C4-2B (cell line): Measurements from ENCODE around the gene ETNK1.
A peak's percentile ranks its signal among the peaks of the same experiment; 100 is the strongest.

Experiments
- H3K27ac ChIP-seq: fragments of 450-650 bp; 2 replicates; pipeline ENCODE4 v1.5.1; 2017
- CTCF ChIP-seq: fragments of 450-650 bp; conservative IDR thresholded peaks from 2 replicates; pipeline ENCODE4 v1.5.1; 2017; ENCODE audit warnings: mild to moderate bottlenecking
- ZFX ChIP-seq: fragments of 450-650 bp; IDR thresholded peaks from 2 replicates; pipeline ENCODE4 v1.6.1; 2017

Gene ETNK1

GRCh38 chr12:22670762-22671161, 45.8 kb downstream of the ETNK1 start:
- H3K27ac ChIP-seq, result no peak overlapping the region
- peak; percentile 59 for TF ChIP-seq CTCF
- no peak for TF ChIP-seq ZFX

- TF ChIP-seq ZFX (no peak), CTCF (no peak)
These were observed 48.0 kb downstream of the ETNK1 start for GRCh38 chr12:22672951-22673350.

GRCh38 chr12:22677781-22678574, 53.0 kb downstream of the ETNK1 start:
- H3K27ac ChIP-seq, result no peak overlapping the region
- TF ChIP-seq CTCF, result no peak
- no peak for TF ChIP-seq ZFX

More at GRCh38 chr12:22672951-22673350, 48.0 kb downstream of the ETNK1 start:
- H3K27ac ChIP-seq, result no peak overlapping the region

GRCh38 chr12:22682663-22683062, 57.7 kb downstream of the ETNK1 start:
- no peak overlapping the region for H3K27ac ChIP-seq
- TF ChIP-seq CTCF (no peak), ZFX (no peak)

- TF ChIP-seq CTCF (no peak), ZFX (no peak)
These were observed 58.2 kb downstream of the ETNK1 start for GRCh38 chr12:22683131-22683530.

GRCh38 chr12:22684140-22685118, 59.5 kb downstream of the ETNK1 start:
- H3K27ac ChIP-seq, result no peak overlapping the region
- TF ChIP-seq ZFX, result no peak
- peak; percentile 84 for TF ChIP-seq CTCF

More at GRCh38 chr12:22683131-22683530, 58.2 kb downstream of the ETNK1 start:
- no peak overlapping the region for H3K27ac ChIP-seq

- H3K27ac ChIP-seq, result no peak overlapping the region
- no peak for TF ChIP-seq ZFX
- TF ChIP-seq CTCF, result no peak
These were observed 61.2 kb downstream of the ETNK1 start for GRCh38 chr12:22686193-22686592.
